ENCODE results near the gene ZNF479. TPM values are rescaled to one million over a fixed set of nuclear protein-coding genes. Genes with fewer than 3 reads are reported as not detected.

ZNF479 gene
- polyA plus RNA-seq, 1 of the 3 experiments (the other 2 are of a cell fraction), result not detected

GRCh38 chr7:57177856-57178767 lies 45.9 kb upstream of the ZNF479 start:
- 21% methylated on average over 20 of the region's 21 CpGs for WGBS (ENCODE audit: low lambda C conversion rate)
- Histone ChIP-seq H3K9me2 (no peaks in the 10 kb centered on the region), H3F3A (replicated peaks; ENCODE audit: insufficient read depth) (no peaks in the 10 kb centered on the region), H3K9ac (no peak overlapping the region), H3K9me3 (no peaks in the 10 kb centered on the region), H3K4me3 (ENCODE audit: low read depth in 2 of 2, low read length in 1 of 2) (no peak overlapping the region), H3K79me2 (ENCODE audit: insufficient read depth) (no peaks in the 10 kb centered on the region), H3K27ac (ENCODE audit: low read depth in 2 of 2, low read length in 1 of 2) (no peak overlapping the region), H2AFZ (ENCODE audit: low read depth) (no peak overlapping the region), H3K27me3 (ENCODE audit: insufficient read depth) (no peaks in the 10 kb centered on the region), H3K4me1 (ENCODE audit: control insufficient read depth in 1 of 2, insufficient read depth in 2 of 2, low read depth in 1 of 2, low read length in 1 of 2) (no peaks in the 10 kb centered on the region), H3K4me2 (no peak overlapping the region), H3K36me3 (replicated peaks in 1 of 2; ENCODE audit: control insufficient read depth in 1 of 2, insufficient read depth in 2 of 2, low read length in 1 of 2) (no peaks in the 10 kb centered on the region), H4K20me1 (ENCODE audit: insufficient read depth) (no peaks in the 10 kb centered on the region)
- POLR2A ChIA-PET, result no interaction called here
- TF ChIP-seq TAF1 (IDR thresholded peaks at IDR 0.05; ENCODE audit: borderline replicate concordance, low read depth, low read length) (no peak), ELF1 (IDR thresholded peaks at IDR 0.05) (no peak), EZH2phosphoT487 (IDR thresholded peaks at IDR 0.05; ENCODE audit: borderline replicate concordance, low read depth) (no peak), USF2 (IDR thresholded peaks at IDR 0.05; ENCODE audit: borderline replicate concordance, low read depth, low read length) (no peak), RCOR1 (IDR thresholded peaks at IDR 0.05; ENCODE audit: low read length) (no peak), POLR2AphosphoS5 (IDR thresholded peaks at IDR 0.05; ENCODE audit: low read depth, low read length) (no peak), RFX5 (IDR thresholded peaks at IDR 0.05; ENCODE audit: low read length) (no peak), MEF2A (IDR thresholded peaks at IDR 0.05; ENCODE audit: borderline replicate concordance, low read depth) (no peak), CHD2 (IDR thresholded peaks at IDR 0.05; ENCODE audit: low read length, partially characterized antibody) (no peak), FOXM1 (IDR thresholded peaks at IDR 0.05; ENCODE audit: low read depth) (no peak), REST (IDR thresholded peaks at IDR 0.05; ENCODE audit: low read depth, low read length) (no peak), GABPA (IDR thresholded peaks at IDR 0.05; ENCODE audit: low read depth) (no peak), NRF1 (IDR thresholded peaks at IDR 0.05; ENCODE audit: low read depth, low read length) (no peak), TCF12 (IDR thresholded peaks at IDR 0.05) (no peak), FOSL2 (IDR thresholded peaks at IDR 0.05; ENCODE audit: borderline replicate concordance, low read depth) (no peak), SIN3A (IDR thresholded peaks at IDR 0.05; ENCODE audit: borderline replicate concordance, low read depth, low read length) (no peak), RAD21 (IDR thresholded peaks at IDR 0.05; ENCODE audit: low read length) (no peak), NFIC (IDR thresholded peaks at IDR 0.05; ENCODE audit: borderline replicate concordance) (no peak), ZBTB33 (IDR thresholded peaks at IDR 0.05; ENCODE audit: borderline replicate concordance, low read depth) (no peak)
- CTCF ChIA-PET, result no interaction called here
- DNase-seq, result no peak

Data from SK-N-SH (cell line).